ENCODE data around the gene SURF2.

- TF ChIP-seq CTCF (conservative IDR thresholded peaks at IDR 0.05; ENCODE audit: low read depth, low read length), result no peak
- no peak for TF ChIP-seq EZH2 (IDR thresholded peaks at IDR 0.05; ENCODE audit: borderline replicate concordance, low read depth, low read length, poor library complexity, severe bottlenecking)
Measured at GRCh38 chr9:133339641-133340040, 16.7 kb upstream of the SURF2 start.
